Psoas muscle (tissue), 8 donors: ENCODE data around the gene GHRH. TPM values are rescaled to one million over a fixed set of nuclear protein-coding genes. Genes with fewer than 3 reads are reported as not detected.

Experiments used
- ATAC-seq, 4 donors: fragments of 200-7000 bp; cut with Tn5 transposase; one replicate each; pipeline ENCODE4 v1.9.1; 2020; ENCODE audit warnings: moderate library complexity in 3 of 4, mild to moderate bottlenecking in 2 of 4
- DNase-seq, 2 donors: peaks; one replicate each; pipeline ENCODE4 v3.0.0-alpha.2; 2020
- H3K27ac ChIP-seq: fragments of 200-600 bp; one replicate; pipeline ENCODE4 v1.8.0; 2022
- H3K27me3 ChIP-seq, 3 donors: fragments of 200-600 bp in 1 of 3; one replicate each; pipeline versions ENCODE4 v1.6.1 to v1.8.0; 2013 to 2022; ENCODE audit warnings: low read length in 2 of 3, mild to moderate bottlenecking in 2 of 3, moderate library complexity in 1 of 3; ENCODE audit not compliant: insufficient read depth in 3 of 3
- H3K36me3 ChIP-seq, 2 donors: fragments of 200-600 bp in 1 of 2; one replicate each; pipeline versions ENCODE4 v1.6.1 to v1.8.0; 2013 to 2022; ENCODE audit warnings: low read depth in 1 of 2, mild to moderate bottlenecking in 1 of 2, moderate library complexity in 1 of 2; ENCODE audit not compliant: insufficient read depth in 1 of 2
- H3K4me1 ChIP-seq: fragments of 200-600 bp; one replicate; pipeline ENCODE4 v1.8.0; 2022
- H3K4me3 ChIP-seq: fragments of 200-600 bp; one replicate; pipeline ENCODE4 v1.8.0; 2022; ENCODE audit warnings: mild to moderate bottlenecking
- H3K9me3 ChIP-seq: fragments of 200-600 bp; one replicate; pipeline ENCODE4 v1.8.0; 2022
- WGBS, 3 donors: extraction: QIAGEN DNeasy Blood & Tissue Kit; methylation state at CpG; one replicate each; pipeline versions ENCODE4 v1.1.6 to v1.1.7; 2013; 5-methylcytosine and 5-hydroxymethylcytosine counted together
- intact Hi-C, 2 donors: fragments of 100-400 bp; cut with DNase I; formaldehyde crosslinking; loops; one replicate each; pipeline versions ENCODE4 v1.11.0 to v1.14.2; 2022
- polyA plus RNA-seq, 3 donors: library from polyadenylated mRNA; stranded (reverse); fragments of 200-250 nt; gene quantifications; one replicate each; pipeline ENCODE4 v1.2.3, GENCODE V29; 2013
- total RNA-seq, 4 donors: library from RNA; stranded (reverse); fragmentation: NEBNext Ultra II Directional in 2 of 4; extraction: Animal tissue kit (Norgen Biotek cat#: 25700) in 2 of 4; gene quantifications; one replicate each; pipeline versions ENCODE4 v1.2.1 to v1.2.4, GENCODE V29; 2021 to 2023
- TF ChIP-seq, protein P1 (sequence below): fragments of 200-600 bp; IDR thresholded peaks from one replicate; pipeline ENCODE4 v1.8.0; 2022; ENCODE audit warnings: antibody characterized with exemption
- donor health status: healthy with polysubstance abuse.
- donor health status: DM: no; HTN: no; CAD: no; lungs with moderate emphysema.
- donor health status: Bipolar disorder and iron deficiency.
- donor health status: healthy.
- donor health status: DM: yes; HTN: yes; CAD: no.
- donor health status: DM: no; HTN: no; CAD: no.
- donor health status: DM: no; HTN: no; CAD: no.
- donor health status: DM: yes; HTN: yes; CAD: no.

Gene GHRH
- total and polyA plus RNA-seq, 7 donors, result not detected

GRCh38 chr20:37308086-37309050 lies 46.8 kb upstream of the GHRH start:
- Histone ChIP-seq H3K36me3 (peaks cover 4 to 68% of the 10 kb centered on the region in 2 donors), H3K9me3 (no peaks in the 10 kb centered on the region), H3K4me3 (no peak overlapping the region), H3K4me1 (peaks cover 7% of the 10 kb centered on the region), H3K27me3 (no peaks in the 10 kb centered on the region), H3K27ac (no peak overlapping the region)
- ATAC-seq (peak in 2 of 4 donors; percentile 20 to 24), DNase-seq (no peak)
- TF ChIP-seq, protein P1, sequence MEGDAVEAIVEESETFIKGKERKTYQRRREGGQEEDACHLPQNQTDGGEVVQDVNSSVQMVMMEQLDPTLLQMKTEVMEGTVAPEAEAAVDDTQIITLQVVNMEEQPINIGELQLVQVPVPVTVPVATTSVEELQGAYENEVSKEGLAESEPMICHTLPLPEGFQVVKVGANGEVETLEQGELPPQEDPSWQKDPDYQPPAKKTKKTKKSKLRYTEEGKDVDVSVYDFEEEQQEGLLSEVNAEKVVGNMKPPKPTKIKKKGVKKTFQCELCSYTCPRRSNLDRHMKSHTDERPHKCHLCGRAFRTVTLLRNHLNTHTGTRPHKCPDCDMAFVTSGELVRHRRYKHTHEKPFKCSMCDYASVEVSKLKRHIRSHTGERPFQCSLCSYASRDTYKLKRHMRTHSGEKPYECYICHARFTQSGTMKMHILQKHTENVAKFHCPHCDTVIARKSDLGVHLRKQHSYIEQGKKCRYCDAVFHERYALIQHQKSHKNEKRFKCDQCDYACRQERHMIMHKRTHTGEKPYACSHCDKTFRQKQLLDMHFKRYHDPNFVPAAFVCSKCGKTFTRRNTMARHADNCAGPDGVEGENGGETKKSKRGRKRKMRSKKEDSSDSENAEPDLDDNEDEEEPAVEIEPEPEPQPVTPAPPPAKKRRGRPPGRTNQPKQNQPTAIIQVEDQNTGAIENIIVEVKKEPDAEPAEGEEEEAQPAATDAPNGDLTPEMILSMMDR, result no peak
- intact Hi-C loops, result no loop called here
- 74 to 80% (median 78%) methylated on average over 8 of the region's 8 CpGs for WGBS, 3 donors

DNA sequence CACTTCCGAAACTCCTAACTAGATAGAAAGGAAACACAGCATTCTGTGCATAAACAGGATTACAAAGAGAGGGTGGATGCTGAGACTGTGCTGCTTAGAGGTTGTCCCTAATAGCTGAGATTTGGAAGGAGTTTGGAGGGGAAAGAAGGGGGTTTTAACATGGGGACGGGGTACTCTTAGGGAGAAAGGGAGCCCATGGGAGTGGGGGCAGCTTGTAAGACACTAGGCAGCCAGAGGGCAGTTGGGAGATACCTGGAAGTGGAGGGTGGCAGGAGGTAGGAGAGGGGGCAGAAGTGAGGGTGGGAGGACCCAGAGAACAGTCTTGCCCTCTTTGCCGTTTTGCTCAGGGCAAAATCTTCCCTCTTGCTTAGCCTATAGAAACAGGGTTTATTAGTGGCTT lies 44.2 kb upstream of the GHRH start:
- Histone ChIP-seq H3K27ac (no peak overlapping the region), H3K36me3 (peaks cover 13 to 80% of the 10 kb centered on the region in 2 donors), H3K4me1 (peaks cover 4% of the 10 kb centered on the region), H3K27me3 (no peaks in the 10 kb centered on the region), H3K9me3 (no peaks in the 10 kb centered on the region), H3K4me3 (no peak overlapping the region)
- intact Hi-C loops, result no loop called here
- 78 to 88% (median 81%) methylated on average over 3 of the region's 3 CpGs for WGBS, 3 donors
- ATAC-seq, result no peak
- DNase-seq, result no peak
- TF ChIP-seq, protein P1, result no peak

DNA sequence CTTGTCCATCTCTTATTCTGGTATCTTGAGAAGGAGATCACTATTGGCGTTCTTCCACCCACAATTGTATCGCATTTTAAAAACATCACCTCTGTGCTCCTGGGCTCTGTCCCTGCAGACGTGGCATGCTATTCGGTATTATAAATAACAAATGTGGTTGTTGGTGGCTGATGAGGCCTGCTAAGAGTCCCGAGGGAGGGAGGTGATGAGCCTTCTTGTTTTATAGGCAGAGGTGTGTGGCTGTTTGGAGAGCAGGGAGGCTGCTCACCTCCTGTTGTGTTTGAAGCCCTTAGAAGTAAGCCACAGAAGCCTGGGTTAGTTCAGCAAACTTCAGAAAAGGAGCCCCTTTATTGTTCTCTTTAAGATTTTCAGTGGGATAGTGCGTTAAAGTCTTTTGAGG lies 43.5 kb upstream of the GHRH start:
- Histone ChIP-seq H3K9me3 (no peaks in the 10 kb centered on the region), H3K4me3 (no peak overlapping the region), H3K27me3 (no peaks in the 10 kb centered on the region), H3K36me3 (peaks cover 13 to 82% of the 10 kb centered on the region in 2 donors), H3K4me1 (peaks cover 4% of the 10 kb centered on the region), H3K27ac (no peak overlapping the region)
- ATAC-seq (no peak), DNase-seq (no peak)
- intact Hi-C loops, result no loop called here
- 64 to 78% (median 70%) methylated on average over 6 of the region's 6 CpGs for WGBS, 3 donors
- TF ChIP-seq, protein P1, result no peak

DNA sequence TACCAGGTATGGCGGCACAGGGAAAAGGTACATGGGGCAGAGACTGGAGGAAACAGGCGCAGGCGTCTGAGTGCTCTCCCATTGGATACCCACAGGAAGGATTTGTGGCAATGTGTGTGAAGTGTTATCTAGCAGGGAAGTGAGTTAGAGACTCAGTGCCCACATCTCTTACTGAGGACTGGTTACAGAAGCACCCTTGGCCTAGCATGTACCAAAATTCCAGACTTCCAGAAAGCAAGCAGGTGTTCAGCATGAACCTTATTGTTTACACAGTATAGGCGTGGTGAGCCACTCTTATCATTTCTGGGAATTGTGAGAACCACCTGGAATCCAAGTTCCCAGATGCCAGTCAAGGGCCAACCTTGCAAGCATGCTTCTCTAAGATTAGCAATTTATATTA lies 42.0 kb upstream of the GHRH start:
- intact Hi-C loops, result no loop called here
- ATAC-seq (no peak), DNase-seq (no peak)
- peaks cover 13 to 71% of the 10 kb centered on the region in 2 donors for H3K36me3 ChIP-seq
- H3K4me3 ChIP-seq, result no peak overlapping the region
- H3K27me3 ChIP-seq, result no peaks in the 10 kb centered on the region
- peaks cover 4% of the 10 kb centered on the region for H3K4me1 ChIP-seq
- WGBS, 3 donors, result 91 to 94% (median 92%) methylated on average over 4 of the region's 4 CpGs
- H3K9me3 ChIP-seq, result no peaks in the 10 kb centered on the region
- no peak overlapping the region for H3K27ac ChIP-seq
- TF ChIP-seq, protein P1, result no peak
